Measurements from ENCODE around the gene ANKFN1.
"Not testable (repeated sequence)": the region's sequence is repeated elsewhere in the genome, so short reads cannot be mapped to it uniquely, and the experiment has no call there.

ANKFN1 gene

DNA sequence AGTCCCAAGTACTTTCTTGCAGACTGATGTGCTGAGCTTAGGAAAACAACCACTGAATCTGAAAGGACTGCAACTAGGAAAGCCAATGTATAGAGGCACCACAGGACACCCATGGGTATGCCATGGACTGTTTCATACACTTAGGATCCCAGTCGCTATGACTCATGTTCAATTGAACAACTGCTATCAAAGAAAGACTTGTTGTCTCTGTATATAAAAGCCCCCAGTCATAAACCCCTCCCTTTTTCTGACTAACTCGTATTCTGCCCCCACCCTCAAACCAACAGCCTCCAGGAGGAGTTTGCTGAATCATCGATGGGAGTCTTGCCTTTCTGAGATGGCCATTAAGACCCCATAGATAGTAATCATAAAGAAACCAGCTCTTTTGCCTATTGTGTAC lies 205.4 kb downstream of the ANKFN1 start:
- DNase-seq = no peak

DNA sequence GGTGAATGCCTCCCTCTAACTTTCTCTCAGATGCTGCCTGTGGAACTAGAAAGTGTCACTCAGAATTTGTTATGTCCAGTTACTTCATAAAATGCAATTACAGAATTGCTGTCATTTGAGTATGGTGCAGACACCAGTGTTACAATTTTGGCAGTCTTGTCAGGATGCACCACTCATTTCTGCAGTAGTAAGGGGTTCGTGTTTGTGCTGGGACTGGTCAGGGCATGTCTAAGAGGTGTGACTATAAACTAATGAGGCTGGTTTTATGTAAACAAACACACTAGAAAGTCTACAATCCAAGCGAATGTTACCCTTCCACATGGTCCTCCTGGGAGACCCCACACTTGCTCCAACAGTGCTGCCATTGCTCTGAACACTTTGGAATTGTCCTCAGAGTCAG lies 206.2 kb downstream of the ANKFN1 start:
- DNase-seq = no peak

DNA sequence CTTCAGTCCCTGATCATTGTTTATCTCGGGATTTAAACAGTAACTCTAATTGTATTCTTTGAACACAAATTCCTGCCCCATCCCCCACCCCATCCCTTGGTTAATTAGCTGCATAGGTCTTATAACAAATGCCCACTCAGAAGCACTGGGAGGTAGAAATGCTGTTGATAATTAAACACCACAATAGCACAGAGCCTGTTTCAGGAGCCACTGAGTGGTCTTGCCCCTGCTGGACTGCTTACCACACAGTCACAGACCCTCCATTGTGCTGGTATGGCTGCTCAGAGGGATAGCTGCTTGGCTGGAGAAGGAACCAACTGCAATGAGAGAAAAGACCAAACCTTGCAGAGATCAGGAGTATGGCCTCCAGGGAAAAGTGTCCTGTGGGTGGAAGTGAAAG lies 214.1 kb downstream of the ANKFN1 start:
- DNase-seq = no peak

DNA sequence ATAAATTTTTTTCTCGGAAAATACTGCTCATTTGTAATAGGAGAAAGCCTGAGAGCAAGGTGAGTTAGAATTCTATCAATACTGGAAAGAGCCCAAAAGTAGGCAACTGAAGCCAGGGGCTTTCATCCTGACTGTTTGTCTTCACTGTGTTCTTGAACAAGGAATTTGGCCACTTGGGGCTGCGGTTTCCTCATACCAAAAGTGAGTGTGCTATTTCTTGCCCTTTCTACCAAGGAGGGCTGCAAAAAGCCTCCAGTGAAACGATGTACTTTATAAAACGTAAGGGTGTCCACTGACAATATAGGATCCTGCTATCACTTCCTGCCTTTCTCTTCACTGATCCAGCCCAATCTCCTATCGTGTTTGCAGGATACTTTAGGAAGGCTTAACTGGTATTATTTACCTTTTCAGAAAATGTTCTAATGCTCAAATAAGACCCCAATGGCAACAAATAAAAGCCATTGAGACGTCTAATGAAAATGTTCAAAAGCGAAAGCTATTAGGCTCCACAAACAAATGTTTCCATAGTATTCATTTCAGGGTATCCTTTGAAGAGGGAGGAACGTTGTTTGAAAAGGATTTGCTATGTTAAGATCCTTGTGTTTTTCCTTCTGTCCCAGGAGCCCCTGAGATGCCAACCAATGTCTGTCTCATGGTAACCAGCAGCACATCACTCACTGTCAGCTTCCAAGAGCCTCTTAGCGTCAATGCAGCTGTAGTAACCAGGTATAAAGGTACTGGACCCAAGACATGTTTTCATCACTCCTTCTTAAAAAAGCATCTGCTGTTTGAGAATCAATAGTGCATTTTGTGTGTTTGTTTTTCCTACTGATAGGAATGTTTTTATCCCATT lies 220.9 kb downstream of the ANKFN1 start:
- DNase-seq = no peak

DNA sequence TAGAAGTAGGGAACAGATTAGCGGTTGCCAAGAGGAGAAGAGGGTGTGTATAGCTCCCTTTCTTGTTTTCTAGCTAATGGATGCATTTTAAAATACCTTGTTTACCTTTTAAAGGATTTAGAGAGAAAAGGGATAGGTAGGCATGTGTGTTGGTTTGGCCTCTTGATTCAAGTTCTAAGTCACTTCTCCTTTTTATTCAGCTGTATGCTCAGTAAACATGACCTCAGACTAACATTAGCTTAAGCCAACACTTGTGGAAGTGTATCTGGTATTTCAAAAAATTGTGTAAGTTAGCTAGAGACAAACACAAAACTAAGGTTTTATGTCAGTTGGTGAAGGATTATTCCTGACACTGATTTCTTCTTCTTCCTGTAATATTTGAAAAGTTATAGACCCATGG lies 236.1 kb downstream of the ANKFN1 start:
- DNase-seq = no peak

DNA sequence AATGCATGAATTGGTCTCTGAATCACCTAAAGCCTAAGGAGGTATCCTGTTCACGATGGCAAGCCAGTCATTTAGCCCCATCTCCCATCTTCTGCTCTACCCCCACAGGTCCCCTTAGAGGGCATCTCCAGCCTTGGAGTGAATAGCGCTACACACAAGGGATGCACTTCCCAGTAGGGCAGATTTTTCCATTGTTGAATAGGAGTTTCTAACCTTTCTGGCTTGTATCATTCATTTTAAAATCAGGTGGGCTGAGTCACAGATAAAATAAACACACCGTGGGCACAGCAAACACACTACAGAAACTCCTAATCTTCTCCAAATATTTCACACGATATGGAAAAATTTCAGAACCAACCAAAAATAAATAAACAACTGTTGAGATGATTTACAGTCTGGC lies 239.0 kb downstream of the ANKFN1 start:
- DNase-seq = no peak

DNA sequence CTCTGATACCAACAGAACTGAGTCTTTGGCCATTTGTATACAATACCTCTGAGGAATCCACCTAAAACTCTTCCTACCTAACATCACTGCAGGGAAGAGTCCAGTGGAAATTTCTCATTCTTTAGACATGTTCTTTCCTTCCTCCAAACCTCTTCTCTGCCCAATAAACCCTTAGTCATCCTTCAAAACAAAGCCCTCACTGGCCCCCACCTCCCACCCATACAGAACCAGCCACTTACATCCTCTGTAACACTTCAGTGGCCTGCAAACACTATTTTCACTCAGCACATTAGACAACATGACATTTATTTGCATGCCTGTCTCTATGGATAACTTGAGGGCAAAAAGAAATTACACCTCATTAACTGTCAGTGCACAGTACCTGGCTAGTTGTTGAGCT lies 239.9 kb downstream of the ANKFN1 start:
- no peak for DNase-seq

DNA sequence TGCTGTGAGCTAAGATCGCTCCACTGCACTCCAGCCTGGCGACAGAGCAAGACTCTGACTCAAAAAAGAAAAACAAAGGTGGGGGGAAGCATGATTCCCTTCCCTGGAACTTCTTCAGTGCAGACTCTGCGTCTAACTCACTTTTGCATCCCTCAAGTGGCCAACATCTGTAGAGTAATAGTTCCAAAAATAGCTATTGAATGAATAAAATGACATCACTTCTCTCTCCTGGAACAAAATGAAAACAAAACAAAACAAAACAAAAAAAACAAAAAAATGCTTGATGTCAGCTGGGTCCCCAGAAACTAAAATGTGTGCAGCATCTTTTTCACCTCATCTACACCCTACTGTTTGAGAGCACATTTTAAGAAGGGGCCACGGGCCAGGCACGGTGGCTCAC lies 242.5 kb downstream of the ANKFN1 start:
- no peak for DNase-seq

DNA sequence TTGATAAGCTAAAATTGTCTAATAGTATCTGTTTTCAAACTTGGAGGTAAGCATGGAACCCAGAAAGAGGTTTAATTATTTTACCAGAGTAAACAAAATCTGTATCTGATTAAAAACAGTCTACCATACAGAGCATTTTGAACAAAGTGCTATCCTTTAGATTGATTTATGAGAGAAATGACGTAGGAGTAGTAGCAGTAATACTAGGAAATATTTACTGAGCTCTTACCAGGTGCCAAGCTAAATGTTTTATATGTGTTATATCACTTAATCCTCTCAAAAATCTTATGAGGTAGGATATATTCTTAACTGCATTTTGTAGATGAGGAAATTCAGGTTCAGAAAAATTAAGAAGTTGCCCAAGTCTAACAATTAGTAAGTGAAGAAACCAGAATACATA lies 253.8 kb downstream of the ANKFN1 start:
- DNase-seq = no peak

DNA sequence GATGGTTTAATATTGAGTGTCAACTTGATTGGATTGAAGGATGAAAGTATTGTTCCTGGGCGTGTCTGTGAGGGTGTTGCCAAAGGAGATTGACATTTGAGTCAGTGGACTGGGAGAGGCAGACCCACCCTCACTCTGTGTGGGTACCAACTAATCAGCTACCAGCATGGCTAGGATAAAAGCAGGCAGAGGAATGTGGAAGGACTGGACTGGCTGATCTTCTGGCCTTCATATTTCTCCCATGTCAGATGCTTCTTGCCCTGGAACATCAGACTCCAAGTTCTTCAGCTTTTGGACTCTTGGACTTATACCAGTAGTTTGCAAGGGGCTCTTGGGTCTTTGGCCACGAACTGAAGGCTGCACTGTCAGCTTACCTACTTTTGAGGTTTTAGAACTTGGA lies 259.1 kb downstream of the ANKFN1 start:
- DNase-seq = not testable (repeated sequence)

DNA sequence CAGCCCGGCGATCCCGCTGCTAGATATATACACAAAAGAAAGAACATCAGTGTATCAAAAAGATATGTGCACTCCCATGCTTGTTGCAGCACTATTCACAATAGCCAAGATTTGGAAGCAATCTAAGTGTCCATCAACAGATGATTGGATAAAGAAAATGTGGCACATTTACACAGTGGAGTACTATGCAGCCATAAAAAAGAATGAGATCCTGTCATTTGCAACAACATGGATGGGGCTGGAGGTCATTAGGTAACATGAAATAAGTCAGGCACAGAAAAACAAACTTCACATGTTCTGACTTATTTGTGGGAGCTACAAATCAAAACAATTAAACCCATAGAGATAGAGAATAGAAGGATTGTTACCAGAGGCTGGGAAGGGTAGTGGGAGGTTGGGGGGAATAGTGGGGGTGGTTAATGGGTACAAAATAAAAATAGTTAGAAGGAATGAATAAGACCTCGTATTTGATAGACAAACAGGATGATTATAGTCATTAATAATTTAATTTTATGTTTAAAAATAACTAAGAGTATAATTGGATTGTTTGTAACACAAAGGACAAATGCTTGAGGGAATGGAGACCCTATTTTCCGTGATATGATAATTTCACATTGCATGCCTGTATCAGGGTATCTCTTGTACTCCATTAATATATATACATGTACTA lies 263.5 kb downstream of the ANKFN1 start:
- no peak for DNase-seq

DNA sequence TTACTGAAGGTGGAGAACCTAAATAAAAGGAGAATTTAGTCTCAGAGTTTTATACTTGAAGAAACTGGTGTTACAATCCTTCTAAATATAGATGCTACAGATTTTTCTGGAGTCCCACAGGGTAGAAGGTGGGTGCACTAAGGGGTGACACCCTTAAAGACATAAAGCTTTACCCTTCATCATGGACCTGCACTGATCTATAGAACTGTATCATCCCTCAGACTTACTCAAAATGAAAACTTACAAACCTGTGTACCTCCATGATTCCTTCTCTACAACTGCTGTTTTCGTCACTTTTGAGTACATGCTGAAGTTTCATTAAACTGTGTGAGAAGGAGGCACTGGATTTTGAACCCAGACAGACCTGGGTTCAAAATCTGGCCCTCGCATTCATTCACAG lies 270.7 kb downstream of the ANKFN1 start:
- DNase-seq = no peak

DNA sequence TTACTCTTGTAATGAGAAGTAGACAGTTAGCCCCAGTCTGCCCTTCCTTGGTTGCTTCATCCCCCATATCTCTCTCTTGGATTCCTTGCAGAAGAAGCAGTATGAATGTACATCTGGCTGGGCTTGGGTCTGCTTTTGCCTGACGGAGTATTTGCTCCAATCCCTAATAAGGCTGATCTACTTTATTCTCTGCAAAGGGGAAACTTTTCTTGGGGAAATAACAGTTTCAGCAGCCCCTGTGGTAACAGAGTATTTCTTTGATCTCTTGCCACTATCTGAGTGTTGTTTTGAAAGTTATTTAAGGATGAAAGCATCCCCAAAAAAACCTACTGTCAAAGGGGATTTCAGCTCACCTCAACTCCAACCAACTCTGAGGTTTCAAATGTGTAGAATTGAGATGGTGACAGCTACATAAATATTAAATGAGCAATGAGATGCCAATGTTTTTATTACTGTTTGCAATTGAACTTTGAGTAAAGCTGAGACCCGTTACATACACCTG lies 271.3 kb downstream of the ANKFN1 start:
- no peak for DNase-seq

DNA sequence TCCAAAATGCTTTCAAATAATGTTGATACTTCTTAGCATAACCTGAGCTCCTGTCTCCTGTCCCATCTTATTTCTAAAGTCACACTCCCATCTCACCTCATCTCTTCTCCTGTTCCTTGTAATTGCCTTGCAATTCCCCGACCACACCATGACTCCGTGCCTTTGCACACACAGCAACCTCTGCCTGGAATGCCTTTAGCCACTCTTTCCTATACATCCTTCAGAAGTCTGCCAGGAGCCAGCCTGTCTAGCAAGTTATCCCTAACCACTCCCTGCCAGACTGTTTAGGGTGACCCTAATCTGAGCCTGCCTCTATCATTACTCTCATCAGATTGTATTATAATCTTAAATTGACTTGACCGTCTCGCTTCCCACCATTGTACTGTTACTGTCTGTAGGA lies 272.2 kb downstream of the ANKFN1 start:
- DNase-seq = no peak

DNA sequence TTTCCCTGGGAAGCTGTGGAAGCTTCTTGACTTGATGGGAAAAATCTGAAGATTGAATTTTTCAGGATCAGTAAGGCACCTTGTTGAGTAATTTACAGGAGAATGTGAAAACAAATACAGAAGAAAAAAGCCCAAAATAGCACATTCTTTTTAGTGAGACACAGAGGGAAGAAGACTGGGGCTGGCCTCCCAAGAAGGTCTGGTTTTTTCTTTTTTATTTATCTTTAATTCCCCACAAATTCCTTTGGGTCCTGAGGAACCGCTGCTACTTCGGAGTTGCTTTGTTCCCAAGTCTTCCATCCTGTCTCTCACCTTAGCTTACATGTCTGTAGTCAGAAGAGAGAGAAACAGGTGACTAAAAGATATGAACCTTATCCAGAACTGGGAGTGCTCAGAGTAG lies 273.6 kb downstream of the ANKFN1 start:
- DNase-seq = no peak

DNA sequence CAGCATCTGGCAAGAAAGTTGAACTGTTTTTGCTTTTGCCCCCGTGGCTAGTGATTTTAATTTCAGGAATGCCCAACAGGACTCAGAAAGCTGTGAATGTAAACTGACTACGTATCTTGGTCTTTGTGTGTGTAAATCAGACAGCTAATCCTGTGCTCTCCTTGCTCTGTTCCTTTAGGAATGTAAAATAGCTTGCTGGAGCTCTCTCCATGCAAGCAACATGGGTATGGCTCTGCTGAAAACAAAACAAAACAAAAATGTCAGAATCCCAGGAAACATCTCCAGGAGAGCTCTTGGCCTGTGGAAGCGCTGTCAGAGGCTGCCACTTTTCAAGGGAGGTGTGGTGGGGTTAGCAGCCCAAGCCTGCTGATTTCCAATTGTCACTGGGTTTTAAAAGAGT lies 278.5 kb downstream of the ANKFN1 start:
- DNase-seq = no peak

DNA sequence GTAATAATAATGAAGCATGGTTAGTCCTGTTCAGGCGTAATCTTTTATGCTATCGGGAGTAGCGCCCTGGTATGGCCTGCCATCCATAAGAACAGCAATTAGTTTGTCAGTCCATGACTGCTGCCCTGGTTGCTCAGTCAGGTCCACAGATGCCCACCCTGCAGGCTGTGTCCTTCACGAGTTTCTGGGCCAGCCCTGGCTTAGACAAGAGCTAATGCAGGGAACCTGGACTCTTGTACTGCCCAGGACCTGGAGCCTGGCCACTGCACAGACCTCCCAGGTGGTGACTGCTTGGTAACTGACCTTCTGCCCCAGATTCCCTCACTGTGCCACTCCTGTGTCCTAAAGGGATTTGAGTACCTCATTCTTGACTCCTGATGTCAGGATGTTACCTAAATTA lies 279.2 kb downstream of the ANKFN1 start:
- no peak for DNase-seq

DNA sequence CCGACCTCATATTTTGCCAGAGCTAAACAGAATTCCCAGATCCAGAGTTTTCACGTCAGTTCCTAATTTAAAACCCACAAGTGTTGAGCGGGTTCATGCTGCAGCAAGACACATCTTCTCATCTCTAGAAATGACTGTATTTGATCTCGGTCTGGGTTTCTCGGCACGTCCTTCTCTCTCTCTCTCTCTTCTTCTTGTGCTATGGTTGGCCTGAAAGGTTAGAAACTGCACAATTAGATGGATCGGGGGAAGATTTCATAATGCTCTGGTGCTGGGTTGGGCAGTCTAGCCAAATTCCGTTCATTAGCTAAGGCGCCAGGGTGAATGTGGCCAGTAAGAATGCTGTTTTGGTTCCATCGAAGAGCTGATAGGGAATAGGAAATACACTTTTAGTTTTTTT lies 281.3 kb downstream of the ANKFN1 start:
- no peak for DNase-seq

DNA sequence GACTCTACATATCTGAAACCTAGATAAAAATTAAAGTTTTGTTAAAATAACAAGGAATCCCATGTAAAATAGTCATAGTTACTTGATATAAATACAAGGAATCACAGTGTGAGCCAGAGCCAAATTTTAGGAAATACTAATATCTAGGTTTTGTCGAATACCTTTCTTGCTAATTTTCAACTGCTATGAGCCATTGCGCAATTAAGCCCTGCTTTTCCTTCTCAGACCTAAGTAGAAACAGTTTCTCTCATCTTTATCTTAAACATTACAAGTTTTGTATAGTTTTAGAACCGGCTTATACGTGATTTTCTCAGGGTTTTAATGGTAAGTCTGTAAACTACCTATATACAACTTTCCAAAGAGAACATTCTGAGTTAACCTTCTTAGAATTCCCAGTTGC lies 282.9 kb downstream of the ANKFN1 start:
- no peak for DNase-seq

DNA sequence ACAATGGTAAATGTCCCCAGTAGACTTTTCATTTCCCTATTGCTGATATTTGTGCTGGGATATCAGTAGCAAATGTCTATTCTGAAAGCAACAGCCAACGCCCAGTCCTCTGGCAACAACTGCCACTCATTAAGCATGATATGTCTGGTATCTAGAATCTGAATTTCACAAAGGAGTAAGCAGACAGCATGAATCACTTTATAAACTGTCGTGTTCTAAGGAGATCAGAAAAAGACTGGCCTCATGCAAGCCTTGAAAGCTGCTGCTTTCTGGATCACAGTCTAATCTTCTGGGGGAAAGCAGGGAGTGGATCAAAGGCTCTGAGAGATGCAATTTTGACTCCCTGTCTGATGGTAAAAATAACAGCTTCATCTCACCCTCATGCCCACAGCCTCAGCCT lies 287.1 kb downstream of the ANKFN1 start:
- DNase-seq = no peak

DNA sequence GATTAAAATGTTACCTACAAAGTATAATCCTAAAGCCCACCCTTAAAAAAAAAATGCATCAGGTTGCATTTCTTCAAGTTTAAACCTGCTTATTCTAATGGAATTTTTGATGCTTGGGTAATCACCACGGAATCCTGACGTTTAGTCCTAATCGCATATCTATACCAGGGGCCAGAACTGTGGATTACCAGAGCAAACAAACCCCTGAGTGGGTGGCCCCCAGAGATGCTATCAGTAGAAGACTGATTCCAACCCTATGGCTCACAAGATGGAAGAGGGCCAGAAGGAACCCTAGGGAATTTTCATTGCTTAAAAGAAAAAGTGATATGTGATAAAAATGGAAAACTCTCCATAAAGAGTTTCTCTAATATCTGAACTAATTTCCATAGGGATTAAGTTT lies 288.0 kb downstream of the ANKFN1 start:
- no peak for DNase-seq

DNA sequence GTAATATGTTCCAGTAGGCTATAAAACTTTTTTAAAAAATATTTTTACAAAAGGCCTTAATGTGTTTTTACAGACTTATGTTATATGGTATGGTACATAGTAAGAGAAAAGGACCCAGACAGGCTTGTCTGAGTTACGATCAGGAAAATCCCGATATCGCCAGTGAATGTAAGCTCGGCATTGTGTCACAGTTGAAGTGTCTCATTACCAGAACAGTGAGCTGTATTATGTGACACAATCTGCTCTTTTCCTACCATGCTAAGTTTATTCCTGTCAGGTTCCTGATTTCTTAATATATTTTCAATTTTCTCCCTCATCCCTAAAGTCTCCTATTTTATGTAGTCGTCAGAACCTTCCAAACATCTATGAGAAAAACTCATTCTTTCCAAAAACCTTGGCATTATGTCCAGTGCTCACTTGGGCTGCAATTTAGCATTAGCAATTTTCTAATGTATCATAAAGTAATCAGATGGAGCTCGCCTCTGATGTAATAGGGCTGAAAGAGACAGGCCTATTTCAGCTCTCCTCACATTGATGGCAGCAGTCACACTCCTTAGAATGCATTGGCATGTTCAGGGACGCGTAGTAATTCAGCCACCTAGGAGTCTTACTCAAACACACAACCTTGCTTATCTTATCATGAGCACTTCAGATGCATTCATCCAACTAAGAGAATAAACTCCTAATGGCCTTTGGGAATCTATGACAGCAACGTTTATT lies 292.6 kb downstream of the ANKFN1 start:
- DNase-seq = no peak

DNA sequence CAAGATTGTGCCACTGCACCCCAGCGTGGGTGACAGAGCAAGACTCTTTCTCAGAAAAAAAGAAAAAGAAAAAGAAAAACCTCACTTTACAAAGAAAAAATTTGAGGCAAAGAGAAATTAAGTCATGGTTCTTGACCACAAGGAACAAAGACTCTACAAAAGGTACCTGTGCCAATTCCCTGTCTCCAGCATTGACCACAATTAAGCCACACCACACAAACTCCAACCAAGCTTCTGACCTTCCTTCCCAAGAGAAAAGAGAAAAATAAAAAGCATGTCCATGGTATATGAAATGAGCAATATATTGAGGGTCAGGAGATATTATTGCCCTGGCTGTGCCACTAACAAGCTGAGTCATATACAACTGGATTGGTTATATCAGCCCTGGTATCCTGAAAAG lies 293.9 kb downstream of the ANKFN1 start:
- no peak for DNase-seq

DNA sequence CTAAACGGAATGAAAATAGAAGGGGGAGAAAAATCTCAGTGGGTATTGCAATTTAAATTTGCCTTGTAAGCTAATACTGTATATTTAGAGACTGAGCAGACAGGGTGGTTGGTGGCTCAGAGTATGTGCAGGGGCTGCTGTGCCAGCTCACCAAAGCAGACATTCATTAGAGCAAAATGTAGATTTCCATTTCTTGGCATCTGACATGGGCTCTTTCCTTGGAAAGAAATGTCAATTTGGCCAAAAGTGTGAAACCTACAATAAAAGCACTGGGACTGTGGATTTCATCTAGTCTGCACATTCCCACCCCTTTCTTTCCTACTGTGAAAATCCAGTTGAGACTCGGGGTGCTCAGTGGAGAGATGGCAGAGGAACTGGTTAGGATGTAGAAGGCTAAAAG lies 295.1 kb downstream of the ANKFN1 start:
- no peak for DNase-seq
